HG03103 (cell line): ENCODE results near the gene LRRC52.
"Not testable (repeated sequence)": the region's sequence is repeated elsewhere in the genome, so short reads cannot be mapped to it uniquely, and the experiment has no call there.

Experiments
- ATAC-seq: cut with Tn5 transposase; IDR thresholded peaks from one replicate; pipeline ENCODE4 v1.9.1; 2021; ENCODE audit warnings: low read depth; ENCODE audit not compliant: unreplicated experiment

Gene LRRC52

GRCh38 chr1:165580931-165581871 lies 37.4 kb downstream of the LRRC52 start:
- ATAC-seq: no peak

GRCh38 chr1:165581926-165582325 lies 38.1 kb downstream of the LRRC52 start:
- ATAC-seq: no peak

GRCh38 chr1:165586398-165586797 lies 42.6 kb downstream of the LRRC52 start:
- no peak for ATAC-seq

GRCh38 chr1:165591391-165591790 lies 47.6 kb downstream of the LRRC52 start:
- ATAC-seq: not testable (repeated sequence)

GRCh38 chr1:165592945-165593823 lies 49.4 kb downstream of the LRRC52 start:
- no peak for ATAC-seq

- no peak for ATAC-seq
Measured at GRCh38 chr1:165595246-165595938, 51.6 kb downstream of the LRRC52 start.

- ATAC-seq: peak; percentile 98
Measured at GRCh38 chr1:165597883-165598675, 54.3 kb downstream of the LRRC52 start.

- no peak for ATAC-seq
Measured at GRCh38 chr1:165598676-165599059, 54.9 kb downstream of the LRRC52 start.

- no peak for ATAC-seq
Measured at GRCh38 chr1:165600793-165601192, 57.0 kb downstream of the LRRC52 start.

- no peak for ATAC-seq
Measured at GRCh38 chr1:165603810-165604209, 60.0 kb downstream of the LRRC52 start.

- ATAC-seq: no peak
Measured at GRCh38 chr1:165605246-165605645, 61.4 kb downstream of the LRRC52 start.

- ATAC-seq: not testable (repeated sequence)
Measured at GRCh38 chr1:165606676-165607075, 62.9 kb downstream of the LRRC52 start.

- ATAC-seq: no peak
Measured at GRCh38 chr1:165610866-165611265, 67.1 kb downstream of the LRRC52 start.

- no peak for ATAC-seq
Measured at GRCh38 chr1:165612062-165612461, 68.3 kb downstream of the LRRC52 start.
